ENCODE measurements around the gene RASSF6.

GRCh38 chr4:73612032-73612431, 8.2 kb downstream of the RASSF6 start:
- TF ChIP-seq POLR2A (IDR thresholded peaks at IDR 0.05) (no peak), CTCF (IDR thresholded peaks at IDR 0.05) (no peak)
